Measurements from ENCODE around the gene LHFPL3. TPM values are rescaled to one million over a fixed set of nuclear protein-coding genes. Genes with fewer than 3 reads are reported as not detected.

The LHFPL3 gene
- total RNA-seq, 2 donors from 2014 or later = not detected

DNA sequence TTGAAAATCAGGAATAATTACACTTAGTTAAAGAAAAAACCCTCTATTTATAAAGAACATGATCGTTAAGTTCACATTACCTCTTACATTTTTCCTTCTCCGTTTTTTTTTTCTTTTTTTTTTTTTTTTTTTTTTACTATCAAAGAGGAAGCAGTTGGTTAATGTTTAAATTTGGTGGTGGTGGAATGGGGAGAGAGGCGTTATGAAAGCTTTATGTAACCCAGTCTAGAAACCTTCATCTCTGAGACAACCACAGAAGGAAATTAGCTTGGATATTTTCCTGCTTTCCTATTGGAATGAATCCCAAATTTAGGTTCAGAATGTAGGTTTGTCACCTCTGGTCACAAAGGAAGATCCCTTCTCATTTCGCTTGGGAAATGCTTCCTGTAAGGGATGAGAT is 31.5 kb upstream of the LHFPL3 start:
- Histone ChIP-seq H3K4me3 (no peak overlapping the region), H3K36me3 (no peaks in the 10 kb centered on the region), H3K4me1 (ENCODE audit: control insufficient read depth in 1 of 2, low read depth in 2 of 2) (no peaks in the 10 kb centered on the region), H3K9me3 (no peaks in the 10 kb centered on the region), H3K27me3 (replicated peaks; ENCODE audit: insufficient read depth) (no peaks in the 10 kb centered on the region), H3K27ac (no peak overlapping the region)
- ATAC-seq (ENCODE audit: insufficient number of reproducible peaks, low FRiP score, low read depth) = no peak
- TF ChIP-seq, protein P1, sequence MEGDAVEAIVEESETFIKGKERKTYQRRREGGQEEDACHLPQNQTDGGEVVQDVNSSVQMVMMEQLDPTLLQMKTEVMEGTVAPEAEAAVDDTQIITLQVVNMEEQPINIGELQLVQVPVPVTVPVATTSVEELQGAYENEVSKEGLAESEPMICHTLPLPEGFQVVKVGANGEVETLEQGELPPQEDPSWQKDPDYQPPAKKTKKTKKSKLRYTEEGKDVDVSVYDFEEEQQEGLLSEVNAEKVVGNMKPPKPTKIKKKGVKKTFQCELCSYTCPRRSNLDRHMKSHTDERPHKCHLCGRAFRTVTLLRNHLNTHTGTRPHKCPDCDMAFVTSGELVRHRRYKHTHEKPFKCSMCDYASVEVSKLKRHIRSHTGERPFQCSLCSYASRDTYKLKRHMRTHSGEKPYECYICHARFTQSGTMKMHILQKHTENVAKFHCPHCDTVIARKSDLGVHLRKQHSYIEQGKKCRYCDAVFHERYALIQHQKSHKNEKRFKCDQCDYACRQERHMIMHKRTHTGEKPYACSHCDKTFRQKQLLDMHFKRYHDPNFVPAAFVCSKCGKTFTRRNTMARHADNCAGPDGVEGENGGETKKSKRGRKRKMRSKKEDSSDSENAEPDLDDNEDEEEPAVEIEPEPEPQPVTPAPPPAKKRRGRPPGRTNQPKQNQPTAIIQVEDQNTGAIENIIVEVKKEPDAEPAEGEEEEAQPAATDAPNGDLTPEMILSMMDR (IDR thresholded peaks at IDR 0.05) = no peak
- no peak for DNase-seq (ENCODE audit: low spot score)

DNA sequence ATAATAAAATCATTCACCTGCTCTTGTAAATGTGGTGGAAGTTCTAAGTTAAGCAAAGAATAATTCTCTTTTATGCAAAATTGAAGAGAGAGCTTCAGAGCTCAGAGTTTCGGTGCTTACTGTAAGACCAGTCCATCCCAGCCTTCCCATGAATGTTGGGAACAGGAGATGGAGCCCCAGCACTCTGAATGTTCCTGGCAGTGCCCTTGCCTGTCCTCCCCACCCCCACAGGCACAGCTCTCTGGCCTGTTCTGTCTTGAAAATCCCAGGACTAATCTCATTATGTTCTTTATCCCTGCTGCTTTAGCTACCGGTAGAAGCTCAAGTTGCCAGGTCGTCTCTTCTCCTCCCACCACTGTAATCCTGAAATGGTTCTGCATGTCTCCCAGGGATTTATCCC is 29.1 kb upstream of the LHFPL3 start:
- Histone ChIP-seq H3K36me3 (no peaks in the 10 kb centered on the region), H3K27me3 (replicated peaks; ENCODE audit: insufficient read depth) (no peaks in the 10 kb centered on the region), H3K4me3 (no peak overlapping the region), H3K4me1 (ENCODE audit: control insufficient read depth in 1 of 2, low read depth in 2 of 2) (no peaks in the 10 kb centered on the region), H3K9me3 (no peaks in the 10 kb centered on the region), H3K27ac (no peak overlapping the region)
- no peak for DNase-seq (ENCODE audit: low spot score)
- TF ChIP-seq, protein P1 (IDR thresholded peaks at IDR 0.05) = no peak
- ATAC-seq (ENCODE audit: insufficient number of reproducible peaks, low FRiP score, low read depth) = no peak

DNA sequence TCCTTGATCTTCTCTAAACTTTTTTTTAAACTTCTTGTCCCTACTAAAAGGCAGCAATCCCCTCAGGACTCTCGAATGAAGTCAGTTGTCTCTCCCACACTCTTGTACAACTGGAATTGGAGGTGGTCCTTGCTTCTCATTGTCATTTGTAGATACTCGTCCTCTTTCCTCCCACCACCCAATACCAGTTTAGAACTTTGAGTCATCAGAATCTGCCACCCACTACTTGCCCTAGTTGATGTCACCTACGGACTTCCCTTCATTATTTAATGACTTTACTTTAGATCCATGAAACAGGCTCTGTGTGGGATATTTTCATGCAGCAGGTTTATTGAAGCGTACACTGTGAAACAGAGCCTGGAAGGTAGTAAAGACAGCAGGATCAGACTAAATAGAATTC is 28.6 kb upstream of the LHFPL3 start:
- ATAC-seq (ENCODE audit: insufficient number of reproducible peaks, low FRiP score, low read depth) = no peak
- no peaks in the 10 kb centered on the region for H3K4me1 ChIP-seq (ENCODE audit: control insufficient read depth in 1 of 2, low read depth in 2 of 2)

DNA sequence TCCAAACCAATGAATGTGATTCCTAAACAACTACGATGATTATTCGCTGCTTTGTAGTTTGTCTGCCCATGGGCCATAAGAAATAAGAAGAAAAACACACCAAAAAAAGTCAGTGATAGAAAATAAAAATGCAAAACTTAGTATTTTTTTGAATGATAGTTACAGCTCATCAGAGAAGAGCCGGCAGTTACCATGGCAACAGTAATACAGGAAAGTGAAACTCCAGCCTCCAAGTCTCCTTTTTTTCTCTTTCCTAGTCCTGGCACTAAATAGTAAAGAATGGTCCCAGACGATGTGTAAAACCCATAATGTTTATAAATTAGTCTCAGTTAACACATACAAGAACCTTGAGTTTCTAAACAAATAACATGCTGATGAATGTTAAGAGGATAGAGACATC is 21.6 kb upstream of the LHFPL3 start:
- TF ChIP-seq, protein P1 (IDR thresholded peaks at IDR 0.05) = no peak
- H3K27me3 ChIP-seq (replicated peaks; ENCODE audit: insufficient read depth) = no peaks in the 10 kb centered on the region
- ATAC-seq (ENCODE audit: insufficient number of reproducible peaks, low FRiP score, low read depth) (no peak), DNase-seq (ENCODE audit: low spot score) (no peak)
- H3K4me1 ChIP-seq (ENCODE audit: control insufficient read depth in 1 of 2, low read depth in 2 of 2) = no peaks in the 10 kb centered on the region
- H3K36me3 ChIP-seq = no peaks in the 10 kb centered on the region
- no peaks in the 10 kb centered on the region for H3K9me3 ChIP-seq
- no peak overlapping the region for H3K4me3 ChIP-seq
- no peak overlapping the region for H3K27ac ChIP-seq

More for the DNA sequence above, 28.6 kb upstream of the LHFPL3 start:
- H3K4me3 ChIP-seq = no peak overlapping the region
- H3K9me3 ChIP-seq = no peaks in the 10 kb centered on the region
- H3K27ac ChIP-seq = no peak overlapping the region
- no peak for DNase-seq (ENCODE audit: low spot score)
- no peaks in the 10 kb centered on the region for H3K36me3 ChIP-seq
- TF ChIP-seq, protein P1 (IDR thresholded peaks at IDR 0.05) = no peak
- no peaks in the 10 kb centered on the region for H3K27me3 ChIP-seq (replicated peaks; ENCODE audit: insufficient read depth)

DNA sequence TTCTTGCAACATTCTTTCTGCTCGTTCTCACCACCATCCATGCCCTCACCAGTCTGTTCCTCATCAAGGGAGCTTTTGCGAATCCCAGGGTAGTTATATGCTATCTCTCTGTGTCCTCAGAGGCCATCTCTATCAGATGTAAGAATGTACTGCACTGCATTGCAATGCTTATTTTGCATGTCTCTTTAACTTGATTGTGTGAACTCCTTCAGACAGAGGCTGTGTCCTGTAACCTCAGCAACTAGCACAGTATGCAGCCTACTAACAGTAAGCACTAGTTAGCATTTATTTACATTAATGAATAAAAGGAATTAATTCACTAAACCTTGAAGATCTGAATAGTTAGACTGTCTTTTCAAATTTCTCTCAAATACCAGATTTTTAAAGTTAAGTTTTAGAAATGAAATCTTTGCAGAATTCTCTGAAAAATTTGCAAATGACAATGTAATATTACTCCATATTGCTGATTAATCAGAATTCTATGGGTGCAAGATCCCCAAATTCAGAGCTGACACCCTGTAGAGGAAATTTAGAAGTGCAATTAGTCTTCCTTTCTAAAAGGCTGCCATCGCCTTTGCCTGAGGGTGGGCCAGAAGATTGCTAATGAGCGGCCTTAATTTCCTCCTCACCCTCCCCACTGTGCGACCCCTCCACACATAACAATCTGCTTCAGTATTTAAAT is 10.3 kb upstream of the LHFPL3 start:
- H3K9me3 ChIP-seq = peaks cover 6% of the 10 kb centered on the region
- no peaks in the 10 kb centered on the region for H3K4me1 ChIP-seq (ENCODE audit: control insufficient read depth in 1 of 2, low read depth in 2 of 2)
- ATAC-seq (ENCODE audit: insufficient number of reproducible peaks, low FRiP score, low read depth) (no peak), DNase-seq (ENCODE audit: low spot score) (no peak)
- TF ChIP-seq, protein P1 (IDR thresholded peaks at IDR 0.05) = no peak
- no peak overlapping the region for H3K4me3 ChIP-seq
- no peaks in the 10 kb centered on the region for H3K27me3 ChIP-seq (replicated peaks; ENCODE audit: insufficient read depth)
- no peak overlapping the region for H3K27ac ChIP-seq
- H3K36me3 ChIP-seq = no peaks in the 10 kb centered on the region
